Measurements from ENCODE around the gene RAB1A. TPM values are rescaled to one million over a fixed set of nuclear protein-coding genes. Genes with fewer than 3 reads are reported as not detected.

The RAB1A gene
- total and polyA plus RNA-seq, 10 of the 15 experiments (the other 5 are each of a cell fraction or from before 2014, with no cell fraction given), result 48.9 to 171 (median 83.4) TPM

DNA sequence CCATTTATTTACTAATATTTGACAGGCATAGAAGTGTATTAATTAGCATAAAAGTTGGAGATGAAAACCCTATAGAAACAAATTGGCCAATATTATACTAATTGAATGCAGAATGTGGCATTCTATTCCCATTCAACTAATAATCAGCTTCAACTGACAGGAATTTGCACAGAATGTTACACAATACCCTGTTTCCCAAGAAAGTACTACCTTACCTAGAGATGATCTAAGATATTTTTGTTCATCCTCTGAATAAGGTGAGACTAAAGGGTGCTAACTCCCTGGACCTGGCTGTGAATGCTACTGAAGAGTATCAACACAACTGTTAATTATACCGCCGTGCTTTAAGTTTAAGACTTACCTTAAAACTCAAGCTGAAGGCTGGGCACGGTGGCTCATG is 44.8 kb downstream of the RAB1A start:
- Histone ChIP-seq H4K20me1 (ENCODE audit: control insufficient read depth, insufficient read depth) (no peaks in the 10 kb centered on the region), H3K9ac (ENCODE audit: control insufficient read depth, insufficient read depth, low read length) (no peak overlapping the region), H3K79me2 (ENCODE audit: control insufficient read depth, insufficient read depth, low read length) (no peaks in the 10 kb centered on the region), H3K36me3 (ENCODE audit: control insufficient read depth in 2 of 2, insufficient read depth in 2 of 2, low read length in 1 of 2) (peaks cover 15 to 29% of the 10 kb centered on the region in 2 experiments), H3K9me3 (replicated peaks; ENCODE audit: control insufficient read depth, insufficient read depth, low read length) (no peaks in the 10 kb centered on the region), H3K27me3 (replicated peaks in 1 of 2; ENCODE audit: control insufficient read depth in 2 of 2, insufficient read depth in 2 of 2, low read length in 1 of 2) (no peaks in the 10 kb centered on the region), H2AFZ (ENCODE audit: control insufficient read depth, low read depth, low read length) (no peak overlapping the region), H3K4me2 (ENCODE audit: control insufficient read depth, insufficient read depth) (no peak overlapping the region), H3K4me3 (no peak overlapping the region), H3K4me1 (ENCODE audit: control insufficient read depth, insufficient read depth, low read length) (no peaks in the 10 kb centered on the region), H3K27ac (ENCODE audit: control insufficient read depth, insufficient read depth) (no peak overlapping the region)
- no peak for ATAC-seq
- ChIA-PET POLR2A (no interaction called here), RAD21 (ENCODE audit: unreplicated experiment) (no interaction called here), SMC1A (ENCODE audit: uncharacterized antibody, unreplicated experiment) (interaction anchor here (0.9 to 1.5 kb wide), 6 partner anchors 11 to 56 kb away, joined by 3 to 8 read pairs (median 4); partner anchors contain the start of gene RAB1A), CTCF (interaction anchor here (0.9 to 2.2 kb wide), 5 partner anchors 20 to 102 kb away, joined by 3 to 12 read pairs (median 8); partner anchors contain the start of gene RAB1A)
- intact Hi-C loops (cut with micrococcal nuclease; ENCODE audit: unreplicated experiment) (no loop called here), in situ Hi-C loops (cut with MboI) (no loop called here)
- no TSS peak for BruUV-seq (replicated peaks)
- TF ChIP-seq SP1 (IDR thresholded peaks at IDR 0.05; ENCODE audit: low read depth, low read length) (no peak), SIN3A (IDR thresholded peaks at IDR 0.05; ENCODE audit: low read depth, low read length) (no peak), RAD21 (IDR thresholded peaks at IDR 0.05; ENCODE audit: insufficient read depth, low read depth, low read length) (no peak), RBBP5 (conservative IDR thresholded peaks at IDR 0.05) (no peak)
- TF ChIP-seq, protein P1, sequence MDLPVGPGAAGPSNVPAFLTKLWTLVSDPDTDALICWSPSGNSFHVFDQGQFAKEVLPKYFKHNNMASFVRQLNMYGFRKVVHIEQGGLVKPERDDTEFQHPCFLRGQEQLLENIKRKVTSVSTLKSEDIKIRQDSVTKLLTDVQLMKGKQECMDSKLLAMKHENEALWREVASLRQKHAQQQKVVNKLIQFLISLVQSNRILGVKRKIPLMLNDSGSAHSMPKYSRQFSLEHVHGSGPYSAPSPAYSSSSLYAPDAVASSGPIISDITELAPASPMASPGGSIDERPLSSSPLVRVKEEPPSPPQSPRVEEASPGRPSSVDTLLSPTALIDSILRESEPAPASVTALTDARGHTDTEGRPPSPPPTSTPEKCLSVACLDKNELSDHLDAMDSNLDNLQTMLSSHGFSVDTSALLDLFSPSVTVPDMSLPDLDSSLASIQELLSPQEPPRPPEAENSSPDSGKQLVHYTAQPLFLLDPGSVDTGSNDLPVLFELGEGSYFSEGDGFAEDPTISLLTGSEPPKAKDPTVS (IDR thresholded peaks at IDR 0.05; ENCODE audit: low read depth, low read length), result no peak
- 100% methylated on average over 3 of the region's 3 CpGs for WGBS (ENCODE audit: insufficient coverage, insufficient replicate concordance, low lambda C conversion rate, missing lambda C conversion rate)
- FAIRE-seq, result no peak
- DNase-seq (ENCODE audit: low read depth, low spot score), result no peak

DNA sequence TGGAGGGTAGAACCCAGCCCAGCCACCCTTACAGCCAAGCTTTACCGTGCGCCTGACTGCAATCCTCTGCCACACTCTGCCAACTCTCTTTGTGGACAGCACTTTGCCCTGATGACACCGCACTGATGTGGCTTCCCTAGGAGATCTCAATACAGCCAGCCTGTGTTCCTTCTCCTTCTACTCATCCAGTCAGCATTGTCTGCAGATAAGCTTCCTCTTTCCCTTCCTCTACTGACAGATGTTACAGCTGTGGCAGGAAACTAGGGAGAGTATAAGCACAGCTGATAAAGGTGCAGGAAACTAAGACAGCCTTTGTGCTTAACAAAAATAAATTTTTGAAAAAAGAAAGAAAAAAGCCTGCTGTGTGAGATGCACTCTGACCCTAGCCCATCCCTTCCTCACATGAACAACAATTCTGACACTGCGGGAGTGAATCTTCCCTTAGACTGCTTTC is 48.6 kb downstream of the RAB1A start:
- Histone ChIP-seq H4K20me1 (ENCODE audit: control insufficient read depth, insufficient read depth) (no peaks in the 10 kb centered on the region), H3K79me2 (ENCODE audit: control insufficient read depth, insufficient read depth, low read length) (no peaks in the 10 kb centered on the region), H3K36me3 (ENCODE audit: control insufficient read depth in 2 of 2, insufficient read depth in 2 of 2, low read length in 1 of 2) (peaks cover 15 to 18% of the 10 kb centered on the region in 2 experiments), H3K27ac (ENCODE audit: control insufficient read depth, insufficient read depth) (no peak overlapping the region), H3K9me3 (replicated peaks; ENCODE audit: control insufficient read depth, insufficient read depth, low read length) (no peaks in the 10 kb centered on the region), H3K4me1 (ENCODE audit: control insufficient read depth, insufficient read depth, low read length) (no peaks in the 10 kb centered on the region), H3K4me2 (ENCODE audit: control insufficient read depth, insufficient read depth) (no peak overlapping the region), H3K27me3 (replicated peaks in 1 of 2; ENCODE audit: control insufficient read depth in 2 of 2, insufficient read depth in 2 of 2, low read length in 1 of 2) (no peaks in the 10 kb centered on the region), H3K9ac (ENCODE audit: control insufficient read depth, insufficient read depth, low read length) (no peak overlapping the region), H3K4me3 (no peak overlapping the region), H2AFZ (ENCODE audit: control insufficient read depth, low read depth, low read length) (no peak overlapping the region)
- TF ChIP-seq PML (IDR thresholded peaks at IDR 0.05; ENCODE audit: low read length) (no peak), POLR2A (IDR thresholded peaks at IDR 0.05; ENCODE audit: low read depth, low read length) (peak; percentile 62), POLR2AphosphoS5 (IDR thresholded peaks at IDR 0.05; ENCODE audit: low read length) (0 out of 2 replicates have a peak, but pooled peaks have one; percentile 30)
- BruUV-seq (replicated peaks), result no TSS peak
- DNase-seq (ENCODE audit: low read depth, low spot score), result no peak
- WGBS (ENCODE audit: insufficient coverage, insufficient replicate concordance, low lambda C conversion rate, missing lambda C conversion rate), result 85% methylated on average over 4 of the region's 4 CpGs
- SMC1A ChIA-PET (ENCODE audit: uncharacterized antibody, unreplicated experiment), result interaction anchor here (1.9 kb wide), 1 partner anchor 12 kb away, joined by 5 read pairs; no protein-coding TSS in a partner anchor
- RAD21 ChIA-PET (ENCODE audit: unreplicated experiment), result no interaction called here
- POLR2A ChIA-PET, result no interaction called here
- no peak for FAIRE-seq
- intact Hi-C loops (cut with micrococcal nuclease; ENCODE audit: unreplicated experiment) (no loop called here), in situ Hi-C loops (cut with MboI) (no loop called here)
- CTCF ChIA-PET, result interaction anchor here (2.3 kb wide), 1 partner anchor 16 kb away, joined by 8 read pairs; no protein-coding TSS in a partner anchor
- peak; percentile 18; the same call in 2 of the 3 replicates for ATAC-seq

Measured in GM12878 (cell line).